GM12801 (cell line): ENCODE measurements around the gene RDH12.

Source experiments
- CTCF ChIP-seq: IDR thresholded peaks from one replicate; pipeline ENCODE4 v1.5.1; 2011; ENCODE audit warnings: control low read depth; ENCODE audit not compliant: insufficient read length; ENCODE audit errors: extremely low read depth

RDH12 gene

GRCh38 chr14:67704484-67705089 lies 2.9 kb downstream of the RDH12 start:
- TF ChIP-seq CTCF: no peak

- no peak for TF ChIP-seq CTCF
These were observed 3.5 kb downstream of the RDH12 start for GRCh38 chr14:67705211-67705610.

GRCh38 chr14:67710209-67710608 lies 8.5 kb downstream of the RDH12 start:
- no peak for TF ChIP-seq CTCF

GRCh38 chr14:67717048-67717447 lies 15.4 kb downstream of the RDH12 start:
- no peak for TF ChIP-seq CTCF

- TF ChIP-seq CTCF: no peak
These were observed 16.6 kb downstream of the RDH12 start for GRCh38 chr14:67718265-67718664.

GRCh38 chr14:67719866-67720265 lies 18.2 kb downstream of the RDH12 start:
- TF ChIP-seq CTCF: no peak

- no peak for TF ChIP-seq CTCF
These were observed 20.2 kb downstream of the RDH12 start for GRCh38 chr14:67721875-67722274.
